ENCODE data around the gene NR1H4.

- TF ChIP-seq CTCF (conservative IDR thresholded peaks at IDR 0.05 in 1 of 2, IDR thresholded peaks at IDR 0.05 in 1 of 2; ENCODE audit: extremely low read depth in 1 of 2, insufficient read depth in 1 of 2, low read depth in 1 of 2, low read length in 2 of 2): no peak
- TF ChIP-seq EZH2 (IDR thresholded peaks at IDR 0.05; ENCODE audit: borderline replicate concordance, low read length): no peak
Measured at GRCh38 chr12:100593490-100593889, 119.8 kb downstream of the NR1H4 start.
